K562 (cell line): ENCODE data around the gene DEF6. TPM values are rescaled to one million over a fixed set of nuclear protein-coding genes. Genes with fewer than 3 reads are reported as not detected.

ENCODE experiments used
- BACH1 ChIP-seq: fragments of 200-800 bp; sonication (Bioruptor generic); IDR thresholded peaks from 2 replicates; pipeline ENCODE4 v1.6.1; 2016; ENCODE audit warnings: missing genetic modification characterization, missing compliant biosample characterization
- BCOR ChIP-seq: fragments of 450-650 bp; IDR thresholded peaks from 2 replicates; pipeline ENCODE4 v1.6.1; 2016
- BRD9 ChIP-seq: fragments of 450-650 bp; IDR thresholded peaks from 2 replicates; pipeline ENCODE4 v1.6.1; 2018; ENCODE audit warnings: low read depth; ENCODE audit not compliant: partially characterized antibody
- ELF1 ChIP-seq: fragments of 200-800 bp; sonication (Bioruptor generic); IDR thresholded peaks from 2 replicates; pipeline ENCODE4 v1.6.1; 2016; ENCODE audit warnings: missing genetic modification characterization, missing compliant biosample characterization
- GTF2F1 ChIP-seq: IDR thresholded peaks from 2 replicates; pipeline ENCODE4 v1.6.1; 2011; ENCODE audit warnings: low read depth, low read length, improper control_type of control experiment
- HBP1 ChIP-seq: fragments of 450-650 bp; formaldehyde crosslinking; IDR thresholded peaks from 2 replicates; pipeline ENCODE4 v1.4.0; 2022; ENCODE audit warnings: missing genetic modification characterization
- MYC ChIP-seq, 2 experiments: fragments of 250-450 bp in 1 of 2; sonication (Bioruptor Pico) in 1 of 2; IDR thresholded peaks; 2 replicates each; pipeline versions ENCODE4 v1.5.1 to v1.6.1; 2012 to 2021; ENCODE audit warnings: low read depth in 2 of 2, borderline replicate concordance in 1 of 2, improper control_type of control experiment in 1 of 2, low read length in 1 of 2, mild to moderate bottlenecking in 1 of 2, moderate library complexity in 1 of 2
- NCOA1 ChIP-seq: fragments of 450-650 bp; IDR thresholded peaks from 2 replicates; pipeline ENCODE4 v1.6.1; 2016; ENCODE audit warnings: low read depth
- NCOR1 ChIP-seq: fragments of 450-650 bp; IDR thresholded peaks from 2 replicates; pipeline ENCODE4 v1.6.1; 2016; ENCODE audit warnings: mild to moderate bottlenecking, moderate library complexity
- SMAD1 ChIP-seq: fragments of 150-350 bp; IDR thresholded peaks from 2 replicates; pipeline ENCODE4 v1.6.1; 2014; ENCODE audit warnings: low read length, low read depth; ENCODE audit not compliant: partially characterized antibody
- SMARCC2 ChIP-seq: fragments of 450-650 bp; IDR thresholded peaks from 2 replicates; pipeline ENCODE4 v1.6.1; 2017; ENCODE audit warnings: antibody characterized with exemption, moderate library complexity, mild to moderate bottlenecking, low read depth
- SRF ChIP-seq, 2 experiments: fragments of 250-450, 450-650 bp in 1 of 2; sonication (Bioruptor Pico) in 1 of 2; sonication (generic) in 1 of 2; formaldehyde crosslinking; IDR thresholded peaks; 2 replicates each; pipeline versions ENCODE4 v1.5.0 to v1.5.1; 2020 to 2022; ENCODE audit warnings: mild to moderate bottlenecking in 1 of 2, missing genetic modification reagents in 1 of 2
- TCF7 ChIP-seq: sonication (generic); IDR thresholded peaks from 2 replicates; pipeline ENCODE4 v1.6.1; 2016; ENCODE audit warnings: antibody characterized with exemption, borderline replicate concordance
- ZC3H11A ChIP-seq: IDR thresholded peaks from 2 replicates; pipeline ENCODE4 v1.6.1; 2012; ENCODE audit warnings: low read depth, low read length, improper control_type of control experiment
- ZNF583 ChIP-seq: fragments of 250-450 bp; sonication (Bioruptor Pico); IDR thresholded peaks from 2 replicates; pipeline ENCODE4 v1.4.0; 2020
- ZNF785 ChIP-seq: fragments of 250-450 bp; sonication (Bioruptor Pico); IDR thresholded peaks from 2 replicates; pipeline ENCODE4 v1.4.0; 2020; ENCODE audit warnings: mild to moderate bottlenecking
- polyA plus RNA-seq, 8 experiments: library from polyadenylated mRNA; depleted of rRNA in 4 of 8; stranded (reverse) in 5 of 8; unstranded in 3 of 8; fragments of >200 nt; fragmentation: Nextera tagmentation in 2 of 8; fragmentation: Illumina TruSeq in 1 of 8; extraction: Ambion mirVana in 2 of 8; extraction: Trizol in 1 of 8; gene quantifications; 2 replicates each; pipeline versions ENCODE4 v1.2.1 to v1.2.3, GENCODE V29; 2011 to 2014; ENCODE audit warnings: inconsistent platforms in 1 of 8, missing spikeins in 1 of 8
- total RNA-seq, 7 experiments: library from RNA; depleted of rRNA in 6 of 7; stranded (reverse); fragments of >200 nt in 6 of 7; fragmentation: Illumina TruSeq in 2 of 7; extraction: Trizol in 2 of 7; gene quantifications; 2 replicates each; pipeline versions ENCODE4 v1.2.1 to v1.2.3, GENCODE V29; 2011 to 2021; ENCODE audit warnings: low replicate concordance in 1 of 7
- TF ChIP-seq, protein P1 (sequence below): fragments of 450-650 bp; IDR thresholded peaks from 2 replicates; pipeline ENCODE4 v1.6.1; 2017; ENCODE audit warnings: antibody characterized with exemption, mild to moderate bottlenecking
- TF ChIP-seq, protein P2 (sequence below): fragments of 150-350 bp; IDR thresholded peaks from 2 replicates; pipeline ENCODE4 v1.6.1; 2014; ENCODE audit warnings: low read depth, mild to moderate bottlenecking, low read length, borderline replicate concordance
- TF ChIP-seq, protein P3 (sequence below): fragments of 250-450 bp; sonication (Bioruptor Pico); IDR thresholded peaks from 2 replicates; pipeline ENCODE4 v1.6.1; 2021; ENCODE audit warnings: mild to moderate bottlenecking

Gene DEF6
- total and polyA plus RNA-seq, 9 of the 15 experiments (the other 6 are each of a cell fraction or from before 2014, with no cell fraction given): 1.3 to 44.6 (median 22.7) TPM

DNA sequence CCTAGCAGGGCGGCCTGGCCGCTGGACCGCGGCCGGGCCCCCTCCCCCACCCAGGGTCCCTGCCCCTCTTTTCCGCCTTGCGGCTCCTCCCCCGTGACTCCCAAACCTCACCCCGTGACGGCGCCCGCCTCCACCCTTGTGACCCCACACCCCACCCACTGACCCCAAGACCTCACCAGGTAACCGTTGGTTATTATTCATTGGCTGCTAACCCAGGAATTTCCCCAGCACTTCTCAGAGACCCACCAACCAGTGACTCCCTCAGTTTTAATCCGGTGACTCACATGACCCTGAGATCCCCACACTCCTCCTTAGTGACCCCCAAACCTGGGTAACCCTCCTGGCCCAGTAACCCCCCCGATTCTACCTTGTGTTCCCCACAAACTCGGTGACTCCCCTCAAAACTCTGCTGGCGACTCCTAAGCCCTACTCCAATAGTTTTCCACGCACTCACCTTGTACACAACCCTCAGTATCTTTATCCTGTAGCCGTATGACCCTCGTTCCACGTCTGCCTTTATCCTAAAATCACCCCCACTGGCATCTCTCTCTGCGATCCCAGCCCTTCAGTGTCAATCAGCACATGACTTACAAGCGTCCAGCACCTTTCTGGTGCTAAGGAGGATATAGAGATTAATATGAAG lies 37.5 kb upstream of the DEF6 start (continued):
- TF ChIP-seq, protein P1, sequence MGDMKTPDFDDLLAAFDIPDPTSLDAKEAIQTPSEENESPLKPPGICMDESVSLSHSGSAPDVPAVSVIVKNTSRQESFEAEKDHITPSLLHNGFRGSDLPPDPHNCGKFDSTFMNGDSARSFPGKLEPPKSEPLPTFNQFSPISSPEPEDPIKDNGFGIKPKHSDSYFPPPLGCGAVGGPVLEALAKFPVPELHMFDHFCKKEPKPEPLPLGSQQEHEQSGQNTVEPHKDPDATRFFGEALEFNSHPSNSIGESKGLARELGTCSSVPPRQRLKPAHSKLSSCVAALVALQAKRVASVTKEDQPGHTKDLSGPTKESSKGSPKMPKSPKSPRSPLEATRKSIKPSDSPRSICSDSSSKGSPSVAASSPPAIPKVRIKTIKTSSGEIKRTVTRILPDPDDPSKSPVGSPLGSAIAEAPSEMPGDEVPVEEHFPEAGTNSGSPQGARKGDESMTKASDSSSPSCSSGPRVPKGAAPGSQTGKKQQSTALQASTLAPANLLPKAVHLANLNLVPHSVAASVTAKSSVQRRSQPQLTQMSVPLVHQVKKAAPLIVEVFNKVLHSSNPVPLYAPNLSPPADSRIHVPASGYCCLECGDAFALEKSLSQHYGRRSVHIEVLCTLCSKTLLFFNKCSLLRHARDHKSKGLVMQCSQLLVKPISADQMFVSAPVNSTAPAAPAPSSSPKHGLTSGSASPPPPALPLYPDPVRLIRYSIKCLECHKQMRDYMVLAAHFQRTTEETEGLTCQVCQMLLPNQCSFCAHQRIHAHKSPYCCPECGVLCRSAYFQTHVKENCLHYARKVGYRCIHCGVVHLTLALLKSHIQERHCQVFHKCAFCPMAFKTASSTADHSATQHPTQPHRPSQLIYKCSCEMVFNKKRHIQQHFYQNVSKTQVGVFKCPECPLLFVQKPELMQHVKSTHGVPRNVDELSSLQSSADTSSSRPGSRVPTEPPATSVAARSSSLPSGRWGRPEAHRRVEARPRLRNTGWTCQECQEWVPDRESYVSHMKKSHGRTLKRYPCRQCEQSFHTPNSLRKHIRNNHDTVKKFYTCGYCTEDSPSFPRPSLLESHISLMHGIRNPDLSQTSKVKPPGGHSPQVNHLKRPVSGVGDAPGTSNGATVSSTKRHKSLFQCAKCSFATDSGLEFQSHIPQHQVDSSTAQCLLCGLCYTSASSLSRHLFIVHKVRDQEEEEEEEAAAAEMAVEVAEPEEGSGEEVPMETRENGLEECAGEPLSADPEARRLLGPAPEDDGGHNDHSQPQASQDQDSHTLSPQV: peak; percentile 7; the same call in 1 of the 2 replicates
- TF ChIP-seq GTF2F1: no peak
- no peak for TF ChIP-seq NCOR1
- peak; percentile 81; the same call in 1 of the 2 replicates for TF ChIP-seq HBP1 (CRISPR knock-in tag)
- TF ChIP-seq NCOA1: peak; percentile 59
- peak; percentile 91 for TF ChIP-seq BRD9
- no peak for TF ChIP-seq BACH1
- TF ChIP-seq, protein P2, sequence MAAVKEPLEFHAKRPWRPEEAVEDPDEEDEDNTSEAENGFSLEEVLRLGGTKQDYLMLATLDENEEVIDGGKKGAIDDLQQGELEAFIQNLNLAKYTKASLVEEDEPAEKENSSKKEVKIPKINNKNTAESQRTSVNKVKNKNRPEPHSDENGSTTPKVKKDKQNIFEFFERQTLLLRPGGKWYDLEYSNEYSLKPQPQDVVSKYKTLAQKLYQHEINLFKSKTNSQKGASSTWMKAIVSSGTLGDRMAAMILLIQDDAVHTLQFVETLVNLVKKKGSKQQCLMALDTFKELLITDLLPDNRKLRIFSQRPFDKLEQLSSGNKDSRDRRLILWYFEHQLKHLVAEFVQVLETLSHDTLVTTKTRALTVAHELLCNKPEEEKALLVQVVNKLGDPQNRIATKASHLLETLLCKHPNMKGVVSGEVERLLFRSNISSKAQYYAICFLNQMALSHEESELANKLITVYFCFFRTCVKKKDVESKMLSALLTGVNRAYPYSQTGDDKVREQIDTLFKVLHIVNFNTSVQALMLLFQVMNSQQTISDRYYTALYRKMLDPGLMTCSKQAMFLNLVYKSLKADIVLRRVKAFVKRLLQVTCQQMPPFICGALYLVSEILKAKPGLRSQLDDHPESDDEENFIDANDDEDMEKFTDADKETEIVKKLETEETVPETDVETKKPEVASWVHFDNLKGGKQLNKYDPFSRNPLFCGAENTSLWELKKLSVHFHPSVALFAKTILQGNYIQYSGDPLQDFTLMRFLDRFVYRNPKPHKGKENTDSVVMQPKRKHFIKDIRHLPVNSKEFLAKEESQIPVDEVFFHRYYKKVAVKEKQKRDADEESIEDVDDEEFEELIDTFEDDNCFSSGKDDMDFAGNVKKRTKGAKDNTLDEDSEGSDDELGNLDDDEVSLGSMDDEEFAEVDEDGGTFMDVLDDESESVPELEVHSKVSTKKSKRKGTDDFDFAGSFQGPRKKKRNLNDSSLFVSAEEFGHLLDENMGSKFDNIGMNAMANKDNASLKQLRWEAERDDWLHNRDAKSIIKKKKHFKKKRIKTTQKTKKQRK: no peak
- TF ChIP-seq, protein P3, sequence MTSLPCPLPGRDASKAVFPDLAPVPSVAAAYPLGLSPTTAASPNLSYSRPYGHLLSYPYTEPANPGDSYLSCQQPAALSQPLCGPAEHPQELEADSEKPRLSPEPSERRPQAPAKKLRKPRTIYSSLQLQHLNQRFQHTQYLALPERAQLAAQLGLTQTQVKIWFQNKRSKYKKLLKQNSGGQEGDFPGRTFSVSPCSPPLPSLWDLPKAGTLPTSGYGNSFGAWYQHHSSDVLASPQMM (CRISPR knock-in tag): no peak
- peak; percentile 70; the same call in 1 of the 2 replicates for TF ChIP-seq ELF1 (tag)
- TF ChIP-seq ZNF785 (CRISPR knock-in tag): no peak
- 0 out of 2 replicates have a peak, but pooled peaks have one; percentile 12 for TF ChIP-seq BCOR
- TF ChIP-seq MYC (IDR thresholded peaks at IDR 0.05; ENCODE audit: low read depth, low read length): no peak; the same call in 1 of the 2 replicates
- TF ChIP-seq MYC (CRISPR knock-in tag; IDR thresholded peaks at IDR 0.05; ENCODE audit: borderline replicate concordance, low read depth): 0 out of 2 replicates have a peak, but pooled peaks have one; percentile 25
- no peak for TF ChIP-seq ZC3H11A
- peak; percentile 75; the same call in 1 of the 2 replicates for TF ChIP-seq ZNF583
- TF ChIP-seq SMARCC2: peak; percentile 37; the same call in 1 of the 2 replicates
- peak; percentile 24 for TF ChIP-seq SMAD1
- TF ChIP-seq SRF (CRISPR knock-in tag; IDR thresholded peaks at IDR 0.05): peak in 1 of 2 experiments; percentile 46; a peak in 1 of 4 replicates
- TF ChIP-seq TCF7: no peak
